Parathyroid adenoma (tissue), 2 donors: ENCODE data around the gene MAK.

Experiments
- H2AFZ ChIP-seq: fragments of 300-600 bp; sonication (generic); one replicate; pipeline ENCODE4 v1.7.0; 2017; ENCODE audit warnings: antibody characterized with exemption, mild to moderate bottlenecking
- H3K27ac ChIP-seq: fragments of 300-600 bp; sonication (generic); one replicate; pipeline ENCODE4 v1.7.0; 2017
- H3K27me3 ChIP-seq: fragments of 300-600 bp; sonication (generic); one replicate; pipeline ENCODE4 v1.7.0; 2017; ENCODE audit warnings: low read length; ENCODE audit not compliant: control insufficient read depth, insufficient read depth
- H3K36me3 ChIP-seq: fragments of 300-600 bp; sonication (generic); one replicate; pipeline ENCODE4 v1.7.0; 2017; ENCODE audit warnings: low read length; ENCODE audit not compliant: control insufficient read depth, insufficient read depth
- H3K4me1 ChIP-seq: fragments of 300-600 bp; sonication (generic); one replicate; pipeline ENCODE4 v1.7.0; 2017; ENCODE audit warnings: control low read depth
- H3K4me2 ChIP-seq: fragments of 300-600 bp; sonication (generic); one replicate; pipeline ENCODE4 v1.7.0; 2017; ENCODE audit warnings: low read length
- H3K4me3 ChIP-seq: fragments of 300-600 bp; sonication (generic); one replicate; pipeline ENCODE4 v1.7.0; 2017; ENCODE audit warnings: low read depth, low read length
- H3K79me2 ChIP-seq: fragments of 300-600 bp; sonication (generic); one replicate; pipeline ENCODE4 v1.7.0; 2017; ENCODE audit warnings: control low read depth
- H3K9ac ChIP-seq: fragments of 300-600 bp; sonication (generic); one replicate; pipeline ENCODE4 v1.7.0; 2017; ENCODE audit warnings: mild to moderate bottlenecking
- H3K9me3 ChIP-seq: fragments of 300-600 bp; sonication (generic); one replicate; pipeline ENCODE4 v1.7.0; 2017; ENCODE audit warnings: low read length; ENCODE audit not compliant: control insufficient read depth
- TF ChIP-seq, protein P1 (sequence below): fragments of 300-600 bp; sonication (generic); IDR thresholded peaks from one replicate; pipeline ENCODE4 v1.7.0; 2017; ENCODE audit warnings: antibody characterized with exemption, mild to moderate bottlenecking
- donor health status: primary hyperparathyroidism.

MAK gene

DNA sequence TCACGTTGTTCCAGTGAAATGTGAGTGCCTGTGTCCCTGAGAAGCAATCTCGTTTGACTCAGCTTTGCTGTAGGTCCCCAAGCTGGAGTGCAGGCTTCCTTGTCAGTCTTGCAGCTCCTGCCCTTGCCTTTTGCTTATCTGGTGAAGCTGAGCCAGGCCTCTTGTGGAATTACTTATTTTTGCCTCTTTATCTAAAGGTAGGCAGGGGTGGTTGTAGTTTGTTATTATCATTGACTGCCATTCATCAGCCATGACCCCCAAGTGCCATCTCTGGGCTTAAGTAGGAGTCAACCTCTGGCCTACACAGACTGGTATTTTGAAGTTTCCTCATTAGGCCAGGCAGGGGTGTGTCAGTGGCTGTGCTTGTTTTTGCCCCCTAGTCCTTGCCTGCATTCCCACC lies 88.6 kb downstream of the MAK start:
- H3K9ac ChIP-seq = no peak overlapping the region
- H3K9me3 ChIP-seq = no peaks in the 10 kb centered on the region
- H2AFZ ChIP-seq = no peak overlapping the region
- peaks cover 7% of the 10 kb centered on the region for H3K4me1 ChIP-seq
- no peak overlapping the region for H3K4me3 ChIP-seq
- TF ChIP-seq, protein P1, sequence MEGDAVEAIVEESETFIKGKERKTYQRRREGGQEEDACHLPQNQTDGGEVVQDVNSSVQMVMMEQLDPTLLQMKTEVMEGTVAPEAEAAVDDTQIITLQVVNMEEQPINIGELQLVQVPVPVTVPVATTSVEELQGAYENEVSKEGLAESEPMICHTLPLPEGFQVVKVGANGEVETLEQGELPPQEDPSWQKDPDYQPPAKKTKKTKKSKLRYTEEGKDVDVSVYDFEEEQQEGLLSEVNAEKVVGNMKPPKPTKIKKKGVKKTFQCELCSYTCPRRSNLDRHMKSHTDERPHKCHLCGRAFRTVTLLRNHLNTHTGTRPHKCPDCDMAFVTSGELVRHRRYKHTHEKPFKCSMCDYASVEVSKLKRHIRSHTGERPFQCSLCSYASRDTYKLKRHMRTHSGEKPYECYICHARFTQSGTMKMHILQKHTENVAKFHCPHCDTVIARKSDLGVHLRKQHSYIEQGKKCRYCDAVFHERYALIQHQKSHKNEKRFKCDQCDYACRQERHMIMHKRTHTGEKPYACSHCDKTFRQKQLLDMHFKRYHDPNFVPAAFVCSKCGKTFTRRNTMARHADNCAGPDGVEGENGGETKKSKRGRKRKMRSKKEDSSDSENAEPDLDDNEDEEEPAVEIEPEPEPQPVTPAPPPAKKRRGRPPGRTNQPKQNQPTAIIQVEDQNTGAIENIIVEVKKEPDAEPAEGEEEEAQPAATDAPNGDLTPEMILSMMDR = no peak
- no peak overlapping the region for H3K4me2 ChIP-seq
- H3K79me2 ChIP-seq = peaks cover 33% of the 10 kb centered on the region
- no peaks in the 10 kb centered on the region for H3K36me3 ChIP-seq
- H3K27me3 ChIP-seq = no peaks in the 10 kb centered on the region
- no peak overlapping the region for H3K27ac ChIP-seq

DNA sequence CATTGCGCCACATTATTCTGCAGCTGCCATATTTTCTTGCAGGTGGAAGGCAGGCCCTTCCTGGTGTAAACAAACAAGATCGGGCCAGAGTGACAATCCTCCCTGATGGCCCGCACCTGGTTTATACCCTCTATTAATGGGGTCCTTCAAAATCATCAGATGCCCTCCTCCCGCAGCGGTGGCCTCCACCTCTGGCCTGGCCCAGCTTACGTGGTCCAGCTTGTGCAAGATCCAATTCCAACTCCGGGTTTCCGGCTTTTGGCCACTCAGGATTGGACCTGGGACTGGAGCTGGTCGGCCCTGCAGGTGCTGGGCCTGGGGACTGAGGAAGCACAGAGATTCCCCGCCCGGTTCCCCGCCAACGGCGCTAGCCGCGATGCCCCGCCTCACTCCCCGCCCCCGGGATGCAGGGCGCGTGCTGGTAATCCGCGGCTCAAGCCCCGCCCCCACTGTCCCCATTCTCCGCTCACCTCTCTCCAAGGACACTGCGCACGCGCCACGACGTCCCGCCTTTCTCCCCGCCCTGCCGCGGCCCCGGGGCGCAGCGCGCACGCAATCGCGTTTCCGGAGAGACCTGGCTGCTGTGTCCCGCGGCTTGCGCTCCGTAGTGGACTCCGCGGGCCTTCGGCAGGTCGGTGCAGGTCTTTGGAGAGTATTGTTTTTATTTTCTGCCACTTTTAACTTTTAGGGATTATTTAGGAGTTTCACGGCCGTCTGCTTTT lies 90.9 kb downstream of the MAK start, which contains the start of gene TMEM14B:
Gene TMEM14B (plus strand): TSS at position 555 of the 722 bp plus-strand sequence. CDS start 1,441 bp downstream, outside the sequence.
- H3K27ac ChIP-seq = peak within 1 kb of the TSS; percentile 71
- TF ChIP-seq, protein P1 = no peak
- H3K4me2 ChIP-seq = peak within 1 kb of the TSS; percentile 82

DNA sequence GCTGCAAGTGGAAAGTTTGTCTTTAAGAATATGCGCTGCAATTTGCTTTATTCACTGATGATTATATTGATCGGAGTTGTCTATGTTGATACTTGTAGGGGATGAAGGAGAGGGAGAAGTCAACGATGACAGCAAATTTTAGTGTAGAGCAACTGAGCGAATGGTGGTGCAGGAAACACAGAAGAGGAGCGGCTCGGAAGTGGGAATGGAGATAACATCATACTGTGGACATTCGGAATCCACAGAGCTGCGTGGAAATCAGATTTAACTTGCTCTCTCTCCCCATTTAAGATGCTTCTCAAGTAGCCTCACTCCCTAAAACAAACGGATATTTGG lies 91.5 kb downstream of the MAK start:
- Histone ChIP-seq H3K36me3 (no peaks in the 10 kb centered on the region), H3K4me1 (peaks cover 7% of the 10 kb centered on the region), H3K9me3 (no peaks in the 10 kb centered on the region), H3K27ac (peak overlapping the region; percentile 71), H3K4me2 (peak overlapping the region; percentile 82), H3K4me3 (peak overlapping the region; percentile 95), H3K27me3 (no peaks in the 10 kb centered on the region), H3K9ac (no peak overlapping the region), H3K79me2 (peaks cover 22% of the 10 kb centered on the region), H2AFZ (peak overlapping the region; percentile 86)
- TF ChIP-seq, protein P1 = no peak

More for the DNA sequence above, 90.9 kb downstream of the MAK start, which contains the start of gene TMEM14B:
- H3K27me3 ChIP-seq = no peaks in the 10 kb centered on the region
- H3K4me3 ChIP-seq = peak within 1 kb of the TSS; percentile 95
- H3K4me1 ChIP-seq = peaks cover 7% of the 10 kb centered on the region
- peaks cover 22% of the 10 kb centered on the region for H3K79me2 ChIP-seq
- H3K9me3 ChIP-seq = no peaks in the 10 kb centered on the region
- H2AFZ ChIP-seq = peak within 1 kb of the TSS; percentile 86
- no peaks in the 10 kb centered on the region for H3K36me3 ChIP-seq
- peak within 1 kb of the TSS; percentile 74 for H3K9ac ChIP-seq

DNA sequence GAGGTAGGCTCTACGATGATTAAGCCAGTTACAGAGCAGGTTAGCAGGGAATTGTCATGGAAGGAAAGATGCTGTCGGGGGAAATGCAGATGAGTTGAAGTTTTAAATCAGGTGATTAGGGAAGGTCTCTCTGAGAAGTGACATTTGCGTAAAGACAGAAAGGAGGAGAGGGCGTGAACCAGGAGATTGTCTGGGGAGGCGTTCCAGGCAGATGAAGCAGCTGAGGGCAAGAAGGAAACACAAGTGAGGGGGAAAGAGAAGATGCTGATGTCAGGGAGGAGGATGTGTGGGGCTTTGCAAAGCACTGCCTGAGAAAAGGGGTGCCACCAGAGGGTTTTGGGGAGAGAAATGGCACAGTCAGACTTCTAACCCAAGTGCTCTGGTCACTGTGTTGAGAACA lies 93.2 kb downstream of the MAK start:
- Histone ChIP-seq H3K27me3 (no peaks in the 10 kb centered on the region), H3K79me2 (peaks cover 17% of the 10 kb centered on the region), H3K36me3 (no peaks in the 10 kb centered on the region), H3K4me3 (no peak overlapping the region), H3K27ac (no peak overlapping the region), H3K9ac (no peak overlapping the region), H3K4me2 (no peak overlapping the region), H3K9me3 (no peaks in the 10 kb centered on the region), H3K4me1 (peaks cover 7% of the 10 kb centered on the region), H2AFZ (no peak overlapping the region)
- TF ChIP-seq, protein P1 = no peak

DNA sequence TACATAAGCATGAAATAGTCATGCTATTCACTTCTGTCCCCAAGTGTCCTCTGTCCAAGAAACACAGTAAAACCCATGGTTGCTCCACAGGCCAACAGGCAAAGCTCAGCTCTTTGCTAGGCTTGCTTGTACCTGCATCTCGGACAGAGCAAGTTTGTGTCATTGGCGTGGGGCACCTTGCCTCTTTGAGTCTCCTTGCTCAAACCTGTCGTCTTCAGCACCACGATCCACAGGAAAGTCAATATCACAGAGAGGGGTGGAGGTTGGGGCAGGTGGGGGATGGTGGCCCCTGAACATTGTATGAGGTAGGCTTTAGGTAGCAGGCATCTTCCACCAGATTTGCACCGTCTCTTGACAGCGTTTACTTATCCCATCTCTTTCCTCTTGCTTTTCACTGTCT lies 94.8 kb downstream of the MAK start:
- H3K4me3 ChIP-seq = no peak overlapping the region
- TF ChIP-seq, protein P1 = no peak
- no peak overlapping the region for H3K27ac ChIP-seq
- H3K36me3 ChIP-seq = no peaks in the 10 kb centered on the region
- H3K9me3 ChIP-seq = no peaks in the 10 kb centered on the region
- no peak overlapping the region for H3K4me2 ChIP-seq
- H3K4me1 ChIP-seq = peaks cover 3% of the 10 kb centered on the region
- H3K9ac ChIP-seq = no peak overlapping the region
- H3K27me3 ChIP-seq = no peaks in the 10 kb centered on the region
- H3K79me2 ChIP-seq = peaks cover 11% of the 10 kb centered on the region
- no peak overlapping the region for H2AFZ ChIP-seq
